SU-DHL-6 (cell line): ENCODE measurements around the gene UPK2.

Experiments
- H2AFZ ChIP-seq: fragments of 200-600 bp; sonication (generic); 2 replicates; pipeline ENCODE4 v1.6.1; 2014; ENCODE audit warnings: low read depth, mild to moderate bottlenecking, moderate library complexity, mixed read lengths, antibody characterized with exemption, low read length; ENCODE audit not compliant: severe bottlenecking
- H3F3A ChIP-seq: fragments of 200-600 bp; shearing (Covaris generic); 2 replicates; pipeline ENCODE4 v1.6.0; 2016; ENCODE audit warnings: antibody characterized with exemption, mild to moderate bottlenecking; ENCODE audit not compliant: insufficient read depth
- H3K27ac ChIP-seq: fragments of 200-600 bp; sonication (generic); 2 replicates; pipeline ENCODE4 v1.5.1; 2016; ENCODE audit warnings: low read depth, mild to moderate bottlenecking, low read length, moderate library complexity, mixed read lengths
- H3K27me3 ChIP-seq: fragments of 200-600 bp; sonication (generic), shearing (Covaris generic); 2 replicates; pipeline ENCODE4 v1.6.0; 2014; ENCODE audit warnings: mild to moderate bottlenecking, low read length
- H3K36me3 ChIP-seq: fragments of 200-600 bp; sonication (generic); 2 replicates; pipeline ENCODE4 v1.6.1; 2014; ENCODE audit warnings: mild to moderate bottlenecking, low read length, mixed read lengths
- H3K4me2 ChIP-seq: fragments of 300-600, 200-600 bp; shearing (Covaris generic), sonication (generic); 2 replicates; pipeline ENCODE4 v1.6.0; 2014; ENCODE audit warnings: low read length, low read depth, mild to moderate bottlenecking; ENCODE audit not compliant: poor library complexity, severe bottlenecking
- H3K4me3 ChIP-seq: fragments of 200-600 bp; sonication (generic); 2 replicates; pipeline ENCODE4 v1.5.1; 2014; ENCODE audit warnings: antibody characterized with exemption, low read length, mild to moderate bottlenecking, mixed read lengths; ENCODE audit not compliant: insufficient read depth, poor library complexity, severe bottlenecking
- H3K79me2 ChIP-seq: fragments of 200-600 bp; sonication (generic); 2 replicates; pipeline ENCODE4 v1.6.1; 2014; ENCODE audit warnings: mild to moderate bottlenecking, low read length, moderate library complexity; ENCODE audit not compliant: insufficient read depth
- H3K9ac ChIP-seq: fragments of 200-600 bp; sonication (generic); 2 replicates; pipeline ENCODE4 v1.7.0; 2014; ENCODE audit warnings: mild to moderate bottlenecking, low read length
- H3K9me2 ChIP-seq: fragments of 200-600 bp; sonication (generic); replicated peaks from 2 replicates; pipeline ENCODE4 v1.6.1; 2014; ENCODE audit warnings: low read length; ENCODE audit not compliant: insufficient read depth
- H3K9me3 ChIP-seq: fragments of 200-600 bp; sonication (generic); 2 replicates; pipeline ENCODE4 v1.6.1; 2014; ENCODE audit warnings: low read length, mixed read lengths; ENCODE audit not compliant: insufficient read depth
- H4K20me1 ChIP-seq: fragments of 200-600 bp; sonication (generic); 2 replicates; pipeline ENCODE4 v1.6.1; 2014; ENCODE audit warnings: low read depth, mild to moderate bottlenecking, antibody characterized with exemption, low read length, moderate library complexity, mixed read lengths
- CTCF ChIP-seq: fragments of 200-600 bp; sonication (generic); IDR thresholded peaks from one replicate; pipeline ENCODE4 v1.5.1; 2017; ENCODE audit warnings: antibody characterized with exemption, mild to moderate bottlenecking, low read length, moderate library complexity; ENCODE audit not compliant: insufficient read depth, poor library complexity, severe bottlenecking
- EZH2phosphoT487 ChIP-seq: fragments of 200-600 bp; sonication (generic), shearing (Covaris generic); conservative IDR thresholded peaks from 2 replicates; pipeline ENCODE4 v1.6.1; 2018; ENCODE audit warnings: mild to moderate bottlenecking, antibody characterized with exemption, low read length, moderate library complexity, mixed read lengths

The UPK2 gene

DNA sequence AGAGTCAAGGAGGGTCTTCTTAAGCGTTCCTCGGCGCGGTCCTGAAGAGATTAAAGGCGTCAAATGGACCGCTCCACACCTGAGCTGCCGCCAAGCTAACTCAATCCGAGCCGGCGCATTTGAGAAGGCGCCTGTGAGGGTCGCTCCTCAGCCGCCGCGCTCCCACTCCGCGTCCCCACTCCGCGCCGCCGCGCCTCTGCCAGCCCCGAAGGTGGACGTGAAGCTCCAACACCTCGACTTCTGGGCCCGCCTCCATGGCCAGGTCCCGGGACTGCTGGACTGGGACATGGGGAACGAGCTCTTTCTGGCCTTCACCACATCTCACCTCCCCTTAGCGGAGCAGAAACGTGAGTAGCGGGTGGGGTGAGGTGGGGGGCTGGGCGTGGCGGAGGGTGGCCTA is 15.5 kb downstream of the UPK2 start, which contains the start of gene FOXR1:
FOXR1 (plus strand) TSS at position 116 of the 400 bp plus-strand sequence; CDS start at position 287, 171 bp downstream.
- Histone ChIP-seq H3K79me2 (no peaks in the 10 kb centered on the region), H3K9ac (no peak within 1 kb of the TSS), H3K4me3 (no peak within 1 kb of the TSS), H3K36me3 (no peaks in the 10 kb centered on the region), H3F3A (no peaks in the 10 kb centered on the region), H3K9me3 (no peaks in the 10 kb centered on the region), H3K27ac (no peak within 1 kb of the TSS), H4K20me1 (no peaks in the 10 kb centered on the region), H3K27me3 (no peaks in the 10 kb centered on the region), H3K9me2 (no peaks in the 10 kb centered on the region), H2AFZ (no peak within 1 kb of the TSS), H3K4me2 (no peak within 1 kb of the TSS)
- TF ChIP-seq EZH2phosphoT487 (no peak), CTCF (no peak)

DNA sequence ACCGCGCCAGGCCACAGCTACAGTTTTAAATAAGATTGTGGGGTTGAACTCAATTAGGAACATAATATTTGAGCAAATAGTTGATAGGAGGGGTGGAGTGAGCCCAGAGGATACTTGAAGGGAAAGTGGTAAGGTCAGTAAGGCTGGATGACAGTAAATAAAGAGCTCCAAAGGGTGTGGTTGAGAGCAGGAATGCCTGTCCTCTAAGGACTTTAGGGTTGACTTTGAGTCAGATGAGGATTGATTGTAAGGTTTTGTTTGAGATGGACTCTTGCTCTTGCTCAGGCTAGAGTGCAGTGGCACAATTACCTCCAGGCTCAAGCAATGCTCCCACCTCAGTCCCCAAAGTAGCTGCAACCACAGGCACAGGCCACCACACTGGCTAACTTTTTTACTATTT is 17.9 kb downstream of the UPK2 start:
- H3K4me3 ChIP-seq = no peak overlapping the region
- no peak overlapping the region for H3K4me2 ChIP-seq
- H3K36me3 ChIP-seq = no peaks in the 10 kb centered on the region
- TF ChIP-seq EZH2phosphoT487 = no peak
- TF ChIP-seq CTCF = no peak
- no peak overlapping the region for H3K9ac ChIP-seq
- H3F3A ChIP-seq = no peaks in the 10 kb centered on the region
- H3K27me3 ChIP-seq = no peaks in the 10 kb centered on the region
- no peaks in the 10 kb centered on the region for H3K9me3 ChIP-seq
- H2AFZ ChIP-seq = no peak overlapping the region
- H3K27ac ChIP-seq = no peak overlapping the region
- H3K79me2 ChIP-seq = no peaks in the 10 kb centered on the region
- no peaks in the 10 kb centered on the region for H3K9me2 ChIP-seq
- no peaks in the 10 kb centered on the region for H4K20me1 ChIP-seq

GRCh38 chr11:118975771-118976709 is 19.9 kb downstream of the UPK2 start:
- Histone ChIP-seq H4K20me1 (no peaks in the 10 kb centered on the region), H3K27ac (no peak overlapping the region), H3K36me3 (no peaks in the 10 kb centered on the region), H3K9me2 (no peaks in the 10 kb centered on the region), H3K79me2 (no peaks in the 10 kb centered on the region), H3F3A (no peaks in the 10 kb centered on the region), H3K27me3 (no peaks in the 10 kb centered on the region), H3K4me2 (no peak overlapping the region), H3K9me3 (no peaks in the 10 kb centered on the region), H2AFZ (no peak overlapping the region), H3K9ac (no peak overlapping the region), H3K4me3 (no peak overlapping the region)
- TF ChIP-seq EZH2phosphoT487 (no peak), CTCF (no peak)
